Endometrium (tissue), 2 donors: ENCODE results near the gene KISS1R.
"Not testable (repeated sequence)": the region's sequence is repeated elsewhere in the genome, so short reads cannot be mapped to it uniquely, and the experiment has no call there.

Source experiments
- FAIRE-seq: peaks from 2 replicates; lab custom pipeline; 2012; peaks lifted over from hg19 to GRCh38; lab: Jason Lieb, UNC
- donor health status: control.
- donor health status: control.

Gene KISS1R

GRCh38 chr19:954672-955494 lies 37.8 kb downstream of the KISS1R start:
- no peak for FAIRE-seq

GRCh38 chr19:955803-956765 lies 39.0 kb downstream of the KISS1R start:
- no peak for FAIRE-seq

GRCh38 chr19:956766-957440 lies 39.8 kb downstream of the KISS1R start:
- no peak for FAIRE-seq

- not testable (repeated sequence) for FAIRE-seq
Measured at GRCh38 chr19:957578-957977, 40.4 kb downstream of the KISS1R start.

GRCh38 chr19:958967-959855 lies 42.1 kb downstream of the KISS1R start:
- no peak for FAIRE-seq

- FAIRE-seq, result no peak
Measured at GRCh38 chr19:960020-960419, 42.9 kb downstream of the KISS1R start.

- FAIRE-seq, result no peak
Measured at GRCh38 chr19:960601-960938, 43.4 kb downstream of the KISS1R start.

- no peak for FAIRE-seq
Measured at GRCh38 chr19:961866-962620, 44.9 kb downstream of the KISS1R start.

- FAIRE-seq, result no peak
Measured at GRCh38 chr19:962683-963400, 45.7 kb downstream of the KISS1R start.

GRCh38 chr19:963486-963951 lies 46.4 kb downstream of the KISS1R start:
- FAIRE-seq, result no peak

GRCh38 chr19:964116-964520 lies 47.0 kb downstream of the KISS1R start:
- no peak for FAIRE-seq

- FAIRE-seq, result no peak
Measured at GRCh38 chr19:964761-965694, 47.9 kb downstream of the KISS1R start.

- FAIRE-seq, result no peak
Measured at GRCh38 chr19:966485-967088, 49.5 kb downstream of the KISS1R start.
